BJ (cell line): ENCODE data around the gene COL4A4. TPM values are rescaled to one million over a fixed set of nuclear protein-coding genes. Genes with fewer than 3 reads are reported as not detected.
A peak's percentile ranks its signal among the peaks of the same experiment; 100 is the strongest.
"Not testable (repeated sequence)": the region's sequence is repeated elsewhere in the genome, so short reads cannot be mapped to it uniquely, and the experiment has no call there.

Experiments
- CTCF ChIA-PET: fragments of 350-600 bp; formaldehyde crosslinking; extraction: SDS; loops from one replicate; lab custom pipeline; 2021; ENCODE audit warnings: antibody characterized with exemption, inconsistent platforms; lab: Yijun Ruan, JAX
- POLR2A ChIA-PET: fragments of 300-600 bp; sonication (Branson Sonifier 250); formaldehyde crosslinking; extraction: SDS; loops from one replicate; lab custom pipeline; 2021; ENCODE audit warnings: antibody characterized with exemption; lab: Charles Lee
- DNase-seq: peaks from one replicate; pipeline ENCODE4 v3.0.0-alpha.2; 2011; ENCODE audit warnings: low read depth
- H3K27me3 ChIP-seq: 2 replicates; pipeline ENCODE4 v1.6.0; 2011; ENCODE audit warnings: low read length; ENCODE audit not compliant: control insufficient read depth, insufficient read depth
- H3K36me3 ChIP-seq: 2 replicates; pipeline ENCODE4 v1.5.1; 2011; ENCODE audit warnings: low read length; ENCODE audit not compliant: control insufficient read depth, insufficient read depth
- H3K4me3 ChIP-seq: 2 replicates; pipeline ENCODE4 v1.5.1; 2011; ENCODE audit warnings: low read depth, mild to moderate bottlenecking, control low read depth, low read length
- polyA plus RNA-seq: library from polyadenylated mRNA; depleted of rRNA; stranded (reverse); fragments of >200 nt; gene quantifications from 2 replicates; pipeline ENCODE4 v1.2.3, GENCODE V29; 2011
- TF ChIP-seq, protein P1 (sequence below): IDR thresholded peaks from 2 replicates; pipeline ENCODE4 v1.5.1; 2011; ENCODE audit warnings: low read depth, mild to moderate bottlenecking, control low read depth, inconsistent platforms, low read length, moderate library complexity; ENCODE audit not compliant: insufficient read depth

COL4A4 gene
- polyA plus RNA-seq, 1 experiment: 0.36 TPM

DNA sequence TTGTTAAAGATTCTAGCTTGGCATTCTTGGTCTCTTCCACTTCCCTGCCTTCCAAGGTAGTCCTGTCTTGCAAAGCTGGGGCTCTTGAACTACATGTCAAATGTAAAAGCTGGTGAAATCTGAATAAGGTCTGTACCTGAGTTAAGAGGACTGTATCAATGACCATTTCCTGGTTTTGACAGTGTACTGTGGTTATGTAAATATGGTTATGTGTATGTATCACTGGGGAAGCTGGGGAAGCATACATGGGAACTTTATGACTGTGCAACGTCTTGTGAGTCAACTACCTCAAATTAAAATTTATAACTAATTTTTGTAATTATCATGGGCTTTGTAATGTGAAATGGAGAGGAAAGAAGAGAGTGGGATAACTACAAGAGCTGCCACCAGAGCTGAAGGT, 81.7 kb downstream of the COL4A4 start:
- TF ChIP-seq, protein P1, sequence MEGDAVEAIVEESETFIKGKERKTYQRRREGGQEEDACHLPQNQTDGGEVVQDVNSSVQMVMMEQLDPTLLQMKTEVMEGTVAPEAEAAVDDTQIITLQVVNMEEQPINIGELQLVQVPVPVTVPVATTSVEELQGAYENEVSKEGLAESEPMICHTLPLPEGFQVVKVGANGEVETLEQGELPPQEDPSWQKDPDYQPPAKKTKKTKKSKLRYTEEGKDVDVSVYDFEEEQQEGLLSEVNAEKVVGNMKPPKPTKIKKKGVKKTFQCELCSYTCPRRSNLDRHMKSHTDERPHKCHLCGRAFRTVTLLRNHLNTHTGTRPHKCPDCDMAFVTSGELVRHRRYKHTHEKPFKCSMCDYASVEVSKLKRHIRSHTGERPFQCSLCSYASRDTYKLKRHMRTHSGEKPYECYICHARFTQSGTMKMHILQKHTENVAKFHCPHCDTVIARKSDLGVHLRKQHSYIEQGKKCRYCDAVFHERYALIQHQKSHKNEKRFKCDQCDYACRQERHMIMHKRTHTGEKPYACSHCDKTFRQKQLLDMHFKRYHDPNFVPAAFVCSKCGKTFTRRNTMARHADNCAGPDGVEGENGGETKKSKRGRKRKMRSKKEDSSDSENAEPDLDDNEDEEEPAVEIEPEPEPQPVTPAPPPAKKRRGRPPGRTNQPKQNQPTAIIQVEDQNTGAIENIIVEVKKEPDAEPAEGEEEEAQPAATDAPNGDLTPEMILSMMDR: no peak
- no peak for DNase-seq
- Histone ChIP-seq H3K27me3 (no peaks in the 10 kb centered on the region), H3K36me3 (no peaks in the 10 kb centered on the region), H3K4me3 (no peak overlapping the region)
- ChIA-PET CTCF (interaction anchor here (1.6 kb wide), 1 partner anchor 49 kb away, joined by 3 read pairs; no protein-coding TSS in a partner anchor), POLR2A (no interaction called here)

DNA sequence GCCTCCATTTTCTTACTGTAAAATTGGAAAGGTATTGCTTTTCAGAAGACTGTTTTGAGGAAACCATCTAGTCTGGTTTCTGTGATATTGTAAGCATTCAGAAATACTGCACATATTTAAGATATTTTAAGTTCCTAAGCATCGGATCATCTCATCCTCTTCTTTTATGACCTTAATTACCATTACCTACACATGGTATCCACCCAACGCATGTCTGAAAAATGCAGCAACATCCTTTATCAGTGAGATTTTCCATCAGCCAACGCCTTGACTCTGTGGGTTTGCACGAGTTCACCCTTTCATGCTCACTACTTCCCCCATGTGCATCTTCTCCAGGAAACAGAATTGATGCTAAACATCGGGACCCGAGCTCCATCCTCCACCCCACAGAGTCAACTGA, 84.3 kb downstream of the COL4A4 start:
- POLR2A ChIA-PET: no interaction called here
- Histone ChIP-seq H3K36me3 (no peaks in the 10 kb centered on the region), H3K4me3 (no peak overlapping the region), H3K27me3 (no peaks in the 10 kb centered on the region)
- TF ChIP-seq, protein P1: no peak
- CTCF ChIA-PET: interaction anchor here (1.1 kb wide), 1 partner anchor 11 kb away, joined by 4 read pairs; no protein-coding TSS in a partner anchor
- peak; percentile 35 for DNase-seq

DNA sequence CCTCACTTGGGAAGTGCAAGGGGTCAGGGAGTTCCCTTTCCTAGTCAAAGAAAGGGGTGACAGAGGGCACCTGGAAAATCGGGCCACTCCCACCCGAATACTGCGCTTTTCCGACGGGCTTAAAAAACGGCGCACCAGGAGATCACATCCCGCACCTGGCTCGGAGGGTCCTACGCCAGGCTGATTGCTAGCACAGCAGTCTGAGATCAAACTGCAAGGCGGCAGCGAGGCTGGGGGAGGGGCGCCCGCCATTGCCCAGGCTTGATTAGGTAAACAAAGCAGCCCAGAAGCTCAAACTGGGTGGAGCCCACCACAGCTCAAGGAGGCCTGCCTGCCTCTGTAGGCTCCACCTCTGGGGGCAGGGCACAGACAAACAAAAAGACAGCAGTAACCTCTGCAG, 98.9 kb downstream of the COL4A4 start:
- POLR2A ChIA-PET, H3K36me3 ChIP-seq, H3K27me3 ChIP-seq, DNase-seq, H3K4me3 ChIP-seq, CTCF ChIA-PET: not testable (repeated sequence)

DNA sequence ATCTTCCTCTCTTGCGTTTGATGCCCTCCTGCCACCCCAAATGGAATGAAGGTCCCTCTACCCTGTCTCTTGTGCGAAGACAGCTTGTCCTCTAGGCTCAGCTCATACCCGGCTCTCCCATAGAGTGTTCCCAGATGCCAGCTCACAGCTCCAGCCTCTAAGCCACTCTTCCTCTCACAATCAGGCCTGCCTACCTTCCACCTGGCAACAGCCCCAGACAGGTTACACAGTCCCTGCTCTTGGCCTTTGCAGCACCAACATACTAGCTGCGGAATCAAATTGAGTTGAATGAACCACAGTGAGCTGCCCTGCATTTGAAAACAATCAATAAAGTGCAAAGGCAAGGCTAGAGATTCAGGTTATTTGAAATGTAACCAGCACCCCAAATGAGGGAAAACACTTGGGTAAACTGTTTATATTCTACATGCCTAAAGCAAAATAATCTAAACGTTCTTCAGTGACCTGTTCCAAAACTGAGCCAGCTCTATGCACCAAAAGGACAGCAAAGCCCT, 105.1 kb downstream of the COL4A4 start:
- no peak overlapping the region for H3K4me3 ChIP-seq
- ChIA-PET POLR2A (no interaction called here), CTCF (no interaction called here)
- H3K36me3 ChIP-seq: no peaks in the 10 kb centered on the region
- no peaks in the 10 kb centered on the region for H3K27me3 ChIP-seq
- TF ChIP-seq, protein P1: no peak
- DNase-seq: no peak

DNA sequence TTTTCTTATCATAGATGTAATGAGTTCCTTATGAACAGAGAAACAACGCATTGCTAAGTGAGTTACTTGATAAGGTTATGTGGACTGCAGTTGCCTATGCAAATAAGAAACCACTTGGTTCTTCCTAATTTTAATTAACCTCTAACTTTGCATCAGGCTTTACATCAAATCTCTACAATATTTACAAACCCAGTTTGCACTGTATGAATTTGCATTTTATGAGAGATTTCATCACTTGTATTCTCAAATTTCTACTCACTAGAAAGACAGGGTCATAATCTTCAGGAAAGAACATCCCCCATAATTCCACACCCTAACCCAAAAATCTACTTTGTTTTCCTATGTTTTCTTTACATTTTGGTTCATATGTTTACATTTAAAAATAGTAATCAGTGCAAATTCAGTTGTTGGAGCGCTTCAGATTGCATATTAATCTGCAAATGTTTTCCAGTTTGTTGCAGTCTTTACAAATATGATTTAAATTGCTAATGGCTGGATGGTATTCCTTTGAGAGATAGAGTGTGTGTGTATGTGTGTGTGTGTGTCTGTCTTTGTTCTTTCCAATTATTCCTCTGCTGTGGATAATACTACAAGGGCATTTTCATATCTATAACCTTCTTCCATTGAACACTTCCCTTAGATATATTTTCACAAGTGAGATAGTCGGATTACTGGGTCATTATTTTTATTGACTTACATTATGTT, 106.1 kb downstream of the COL4A4 start:
- H3K36me3 ChIP-seq: no peaks in the 10 kb centered on the region
- ChIA-PET POLR2A (no interaction called here), CTCF (interaction anchor here (1.5 kb wide), 1 partner anchor 25 kb away, joined by 6 read pairs; no protein-coding TSS in a partner anchor)

More for the DNA sequence above, 106.1 kb downstream of the COL4A4 start:
- no peak for DNase-seq
- TF ChIP-seq, protein P1: no peak
- H3K27me3 ChIP-seq: no peaks in the 10 kb centered on the region
- no peak overlapping the region for H3K4me3 ChIP-seq
